HG03571 (cell line): Measurements from ENCODE around the gene FAM83C.
"Not testable (repeated sequence)": the region's sequence is repeated elsewhere in the genome, so short reads cannot be mapped to it uniquely, and the experiment has no call there.

Experiments used
- ATAC-seq: cut with Tn5 transposase; IDR thresholded peaks from one replicate; pipeline ENCODE4 v1.9.1; 2021; ENCODE audit not compliant: unreplicated experiment

FAM83C gene

DNA sequence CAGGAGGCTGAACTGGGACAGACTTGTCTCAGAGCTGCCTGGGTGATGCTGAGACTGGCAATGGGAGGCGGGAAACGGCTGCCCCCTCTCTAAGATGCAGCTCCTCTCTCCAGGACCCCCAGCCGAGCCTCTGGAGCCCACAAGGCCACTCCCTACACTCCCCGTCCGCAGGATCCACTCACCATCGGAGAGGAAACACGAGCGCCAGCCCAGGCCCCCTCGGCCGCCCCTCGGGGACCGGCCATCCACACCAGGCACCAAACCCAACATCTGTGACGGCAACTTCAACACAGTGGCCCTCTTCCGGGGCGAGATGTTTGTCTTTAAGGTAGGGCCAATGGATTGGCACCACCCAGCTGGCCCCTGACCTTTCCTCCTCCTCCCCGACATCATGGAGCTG lies 25.1 kb downstream of the FAM83C start:
- no peak for ATAC-seq

- ATAC-seq: no peak
Observed at GRCh38 chr20:35264755-35265154, 27.5 kb downstream of the FAM83C start.

- no peak for ATAC-seq
Observed at GRCh38 chr20:35263532-35264341, 28.5 kb downstream of the FAM83C start.

- not testable (repeated sequence) for ATAC-seq
Observed at GRCh38 chr20:35262731-35263531, 29.3 kb downstream of the FAM83C start.

- ATAC-seq: not testable (repeated sequence)
Observed at GRCh38 chr20:35262321-35262720, 29.9 kb downstream of the FAM83C start.

- ATAC-seq: no peak
Observed at GRCh38 chr20:35260426-35260825, 31.8 kb downstream of the FAM83C start.

GRCh38 chr20:35257175-35257909 lies 34.9 kb downstream of the FAM83C start:
- ATAC-seq: no peak

DNA sequence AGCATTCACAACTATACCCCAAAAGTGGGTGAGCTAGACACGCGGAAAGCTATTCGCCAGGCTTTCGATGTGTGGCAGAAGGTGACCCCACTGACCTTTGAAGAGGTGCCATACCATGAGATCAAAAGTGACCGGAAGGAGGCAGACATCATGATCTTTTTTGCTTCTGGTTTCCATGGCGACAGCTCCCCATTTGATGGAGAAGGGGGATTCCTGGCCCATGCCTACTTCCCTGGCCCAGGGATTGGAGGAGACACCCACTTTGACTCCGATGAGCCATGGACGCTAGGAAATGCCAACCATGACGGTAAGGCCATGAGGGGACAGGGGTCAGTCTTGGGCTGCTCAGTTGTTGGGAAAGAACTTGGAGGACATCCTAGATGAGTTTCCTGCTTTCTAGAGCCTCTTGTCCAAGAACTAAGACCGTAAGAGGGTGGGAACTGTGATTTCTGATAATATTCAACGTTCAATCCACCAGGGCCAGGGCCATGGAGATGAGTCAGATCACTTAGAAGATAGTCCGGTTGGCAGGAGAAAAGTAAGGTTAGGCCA lies 37.7 kb downstream of the FAM83C start:
- no peak for ATAC-seq

DNA sequence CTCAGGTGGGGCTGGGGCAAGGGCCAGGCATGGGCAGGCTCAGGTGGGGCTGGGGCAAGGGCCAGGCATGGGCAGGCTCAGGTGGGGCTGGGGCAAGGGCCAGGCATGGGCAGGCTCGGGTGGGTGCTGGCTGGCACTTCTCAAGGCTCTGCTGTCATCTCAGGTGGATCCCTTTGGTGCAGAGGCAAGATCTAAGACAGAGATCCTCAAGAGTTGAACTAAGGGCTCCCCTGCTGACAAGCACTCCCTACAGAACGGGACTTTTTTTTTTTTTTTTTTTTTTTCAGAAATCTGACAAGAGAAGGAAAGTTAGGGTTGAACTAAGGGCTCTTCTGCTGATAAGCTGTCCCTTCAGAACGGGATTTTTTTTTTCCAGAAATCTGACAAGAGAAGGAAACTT lies 39.2 kb downstream of the FAM83C start:
- ATAC-seq: no peak

DNA sequence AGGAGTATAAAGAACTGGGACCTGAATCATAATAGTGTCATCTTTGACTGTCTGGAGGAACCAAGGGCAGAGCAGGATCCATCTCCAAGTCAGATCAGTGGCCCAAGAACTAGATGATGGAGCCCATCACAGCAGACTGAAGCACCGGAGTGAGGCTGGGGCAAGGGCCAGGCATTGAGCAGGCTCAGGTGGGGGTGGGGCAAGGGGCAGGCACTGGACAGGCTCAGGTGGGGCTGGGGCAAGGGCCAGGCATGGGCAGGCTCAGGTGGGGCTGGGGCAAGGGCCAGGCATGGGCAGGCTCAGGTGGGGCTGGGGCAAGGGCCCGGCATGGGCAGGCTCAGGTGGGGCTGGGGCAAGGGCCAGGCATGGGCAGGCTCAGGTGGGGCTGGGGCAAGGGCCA lies 39.6 kb downstream of the FAM83C start:
- ATAC-seq: not testable (repeated sequence)

GRCh38 chr20:35252037-35252461 lies 40.2 kb downstream of the FAM83C start:
- ATAC-seq: peak; percentile 81

DNA sequence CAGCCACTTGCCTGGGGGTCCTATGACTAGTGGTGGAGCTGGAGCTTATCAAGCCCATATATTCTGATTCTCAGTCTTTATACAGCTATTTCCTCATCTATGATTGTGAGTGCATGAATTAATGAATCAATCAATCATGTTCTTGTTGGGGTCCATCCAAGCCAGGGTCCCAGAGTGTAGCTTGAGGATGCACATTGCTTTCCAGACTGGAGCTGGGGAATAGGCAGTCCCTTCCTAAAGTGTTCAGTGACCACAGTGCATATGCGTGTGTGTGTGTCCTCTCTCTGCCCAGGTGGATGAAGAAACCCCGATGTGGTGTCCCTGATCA lies 40.6 kb downstream of the FAM83C start:
- ATAC-seq: no peak

DNA sequence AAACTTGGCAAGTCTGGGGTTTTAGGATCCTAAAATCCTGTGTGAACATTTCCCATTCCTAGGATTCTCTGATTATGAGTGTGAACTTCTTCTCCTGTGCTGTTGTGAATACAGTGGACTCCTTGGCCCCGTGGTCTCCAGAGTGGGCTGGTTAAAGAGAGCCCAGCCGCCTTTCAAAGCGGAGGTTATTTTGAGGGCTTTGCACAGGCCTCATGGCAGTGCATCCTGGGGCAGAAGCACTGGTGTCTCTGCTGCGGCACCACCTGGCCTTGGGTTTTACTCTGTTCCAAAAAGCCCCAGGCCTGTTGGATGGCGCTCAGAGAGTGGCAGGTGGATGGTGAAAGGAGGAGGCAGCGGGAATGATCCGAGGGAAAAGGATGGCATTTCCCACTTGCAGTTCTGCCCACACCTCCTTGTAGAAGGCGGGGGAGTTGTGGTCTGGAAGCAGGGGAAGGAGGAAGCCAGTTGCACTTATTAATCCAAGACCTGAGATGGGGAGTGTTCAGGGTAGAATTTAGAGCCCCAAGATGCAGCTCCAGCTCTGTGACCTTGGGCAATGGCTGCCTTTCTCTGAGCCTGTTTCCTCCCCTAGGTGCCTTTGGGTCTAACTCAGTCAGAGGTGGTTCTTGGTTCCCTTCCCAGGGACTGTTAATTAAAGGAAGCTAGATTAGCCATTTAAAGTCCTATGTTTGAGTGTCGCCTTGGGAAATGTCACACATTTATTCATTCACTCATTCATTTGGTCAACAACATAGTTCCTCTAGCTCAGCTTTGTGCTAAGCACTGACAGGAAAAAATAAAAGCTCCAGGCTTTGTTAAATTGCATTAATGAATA lies 43.4 kb downstream of the FAM83C start:
- no peak for ATAC-seq

- ATAC-seq: no peak
Observed at GRCh38 chr20:35246723-35247122, 45.5 kb downstream of the FAM83C start.

- no peak for ATAC-seq
Observed at GRCh38 chr20:35243986-35244385, 48.2 kb downstream of the FAM83C start.

DNA sequence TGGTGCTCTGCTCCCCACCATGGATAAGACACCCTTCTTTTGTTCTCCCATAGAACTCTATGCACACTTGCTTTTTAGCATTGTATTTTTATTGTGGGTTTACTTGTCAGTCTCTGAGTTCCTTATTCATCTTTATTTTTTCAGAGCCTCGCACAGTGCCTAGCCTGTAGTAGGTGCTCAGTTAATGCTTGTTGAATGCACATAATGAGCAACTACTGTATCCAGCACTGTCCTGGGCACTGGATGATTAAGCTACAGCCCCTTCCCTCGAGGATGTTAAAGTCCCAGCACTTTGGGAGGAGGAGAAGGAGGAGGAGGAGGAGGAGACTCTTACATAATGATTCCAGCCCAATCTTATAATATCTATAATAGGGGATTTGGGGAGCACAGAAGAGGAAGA lies 48.9 kb downstream of the FAM83C start:
- no peak for ATAC-seq

DNA sequence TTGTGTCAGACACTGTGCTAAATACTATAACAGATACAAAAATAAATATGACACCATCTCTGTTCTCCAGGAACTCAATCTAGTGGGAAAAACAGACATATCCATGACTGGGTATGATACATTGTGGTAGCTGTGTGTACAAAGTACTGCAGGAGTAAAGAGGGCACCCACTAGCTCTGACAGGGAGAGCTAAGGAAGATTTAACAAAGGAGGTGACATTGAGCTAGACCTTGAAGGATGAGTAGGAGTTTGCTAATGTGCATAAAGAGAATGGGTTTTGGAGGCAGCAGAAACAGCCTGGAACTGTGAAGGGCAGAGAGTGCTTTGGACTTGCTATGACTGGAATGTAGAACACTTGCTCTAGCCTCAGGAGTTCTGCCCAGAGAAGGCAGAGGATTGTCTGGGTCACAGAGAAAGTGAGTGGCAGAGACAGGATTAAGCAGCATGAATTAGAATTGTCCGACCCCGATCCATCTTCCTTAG lies 51.4 kb downstream of the FAM83C start:
- no peak for ATAC-seq

- no peak for ATAC-seq
Observed at GRCh38 chr20:35240083-35240810, 52.0 kb downstream of the FAM83C start.

- no peak for ATAC-seq
Observed at GRCh38 chr20:35238735-35239134, 53.5 kb downstream of the FAM83C start.

- no peak for ATAC-seq
Observed at GRCh38 chr20:35238170-35238569, 54.1 kb downstream of the FAM83C start.
